Peyer's patch (tissue), 4 donors: Measurements from ENCODE around the gene PIF1.

Experiments used
- CTCF ChIP-seq, 6 experiments: fragments of 450-650 bp in 4 of 6; fragments of 200-600 bp in 2 of 6; sonication (generic) in 1 of 6; IDR thresholded peaks; one replicate each; pipeline ENCODE4 v1.5.1; 2017 to 2019; ENCODE audit warnings: antibody characterized with exemption in 6 of 6, mild to moderate bottlenecking in 3 of 6, moderate library complexity in 1 of 6
- POLR2A ChIP-seq, 2 donors: fragments of 450-650 bp; IDR thresholded peaks; one replicate each; pipeline ENCODE4 v1.5.1; 2017; ENCODE audit warnings: antibody characterized with exemption in 2 of 2, mild to moderate bottlenecking in 2 of 2, moderate library complexity in 2 of 2

- TF ChIP-seq CTCF (IDR thresholded peaks at IDR 0.05): no peak
- no peak for TF ChIP-seq POLR2A (IDR thresholded peaks at IDR 0.05)
Observed at GRCh38 chr15:64854041-64854440, 28.6 kb upstream of the PIF1 start.
